Activated CD4-positive, CD25-positive, alpha-beta regulatory T cell (primary cell): ENCODE data around the gene TENM4.
"Not testable (repeated sequence)": the region's sequence is repeated elsewhere in the genome, so short reads cannot be mapped to it uniquely, and the experiment has no call there.

Experiments
- DNase-seq, 4 experiments: peaks; one replicate each; lab custom pipeline; 2025; lab: John Stamatoyannopoulos, UW

The TENM4 gene

GRCh38 chr11:79208126-79208525 lies 232.7 kb downstream of the TENM4 start:
- DNase-seq: no peak

DNA sequence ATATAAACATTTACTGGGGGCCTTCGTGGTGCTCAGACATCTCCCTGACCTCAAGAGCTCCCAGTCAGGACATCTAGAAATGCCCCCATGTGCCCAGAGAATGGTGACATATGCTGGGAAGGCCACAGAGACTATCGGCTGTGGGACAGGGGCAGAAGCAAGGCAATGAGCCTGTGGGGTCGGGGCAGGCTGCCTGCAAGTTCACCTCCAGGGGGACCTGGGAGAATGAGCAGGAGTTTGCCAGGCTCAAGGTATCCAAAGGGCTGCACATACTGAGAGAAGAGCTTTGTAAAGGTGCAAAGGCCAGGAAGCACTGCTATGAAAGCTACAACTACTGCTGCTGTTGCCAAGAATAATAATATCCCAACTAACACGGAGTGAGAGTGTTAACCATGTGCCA lies 233.9 kb downstream of the TENM4 start:
- DNase-seq: no peak

GRCh38 chr11:79205786-79206185 lies 235.0 kb downstream of the TENM4 start:
- no peak for DNase-seq

DNA sequence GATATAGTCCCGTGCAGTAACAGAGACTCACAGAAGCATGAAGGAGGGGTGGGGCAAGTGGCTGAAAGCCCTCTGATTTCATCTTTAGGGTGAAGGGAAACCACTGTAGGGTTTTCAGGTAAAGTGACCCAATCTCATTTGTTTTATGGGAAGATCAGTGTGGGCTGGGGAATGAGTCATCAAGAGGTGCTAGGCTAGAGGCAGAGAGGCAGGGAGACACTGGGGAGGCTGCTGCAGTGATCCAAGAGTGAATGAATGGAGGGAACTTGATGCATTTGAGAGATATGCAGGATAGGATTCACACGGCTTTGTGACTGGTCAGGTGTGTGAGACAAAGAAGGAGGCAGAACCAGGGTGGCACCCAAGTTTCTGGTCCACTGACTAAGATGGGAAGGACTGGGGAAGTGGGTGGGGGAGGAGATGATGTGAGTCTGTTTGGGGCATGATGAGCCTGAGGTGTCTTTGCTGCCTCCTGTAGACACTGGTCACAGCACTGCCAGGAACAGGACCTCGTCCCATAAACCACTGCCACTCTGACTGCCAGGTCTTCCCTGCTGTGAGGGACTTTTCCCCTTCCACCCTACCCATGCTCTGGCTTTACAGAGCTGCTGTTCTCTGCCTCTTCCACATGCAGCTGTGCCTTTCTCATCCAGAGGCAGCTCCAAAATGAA lies 239.0 kb downstream of the TENM4 start:
- no peak for DNase-seq

- no peak for DNase-seq
These were observed 240.3 kb downstream of the TENM4 start for GRCh38 chr11:79200398-79201070.

DNA sequence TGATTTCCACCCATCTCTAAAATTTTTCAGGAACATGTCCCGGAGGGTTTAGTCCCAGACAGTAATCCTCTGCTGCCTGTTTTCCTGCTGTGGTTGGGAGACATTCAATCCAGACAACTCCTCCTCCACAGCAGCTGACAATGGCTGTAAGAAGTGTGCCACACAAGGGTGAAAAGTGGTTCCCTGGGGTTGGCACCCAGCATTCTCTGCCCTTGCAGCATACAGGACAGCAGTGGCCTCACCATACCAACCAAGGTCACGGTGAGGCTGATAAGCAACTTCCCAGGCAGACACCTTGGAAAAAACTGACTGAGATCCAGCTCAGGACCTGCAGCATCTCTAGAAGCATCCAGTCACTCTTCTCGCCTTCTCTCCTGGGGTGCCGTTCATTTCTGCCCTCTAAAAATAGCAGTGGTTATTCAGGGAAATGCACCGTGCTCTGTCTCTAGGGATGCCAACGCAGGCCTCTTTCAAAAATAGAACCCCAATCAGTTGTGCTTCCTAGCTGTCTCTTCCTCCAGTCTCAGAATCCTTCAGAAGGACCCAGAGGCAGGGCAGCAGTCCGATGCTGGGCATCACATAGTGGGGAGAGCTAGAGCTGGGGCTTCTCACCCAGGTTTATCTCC lies 241.0 kb downstream of the TENM4 start:
- DNase-seq: no peak

GRCh38 chr11:79198898-79199250 lies 242.0 kb downstream of the TENM4 start:
- DNase-seq: no peak

DNA sequence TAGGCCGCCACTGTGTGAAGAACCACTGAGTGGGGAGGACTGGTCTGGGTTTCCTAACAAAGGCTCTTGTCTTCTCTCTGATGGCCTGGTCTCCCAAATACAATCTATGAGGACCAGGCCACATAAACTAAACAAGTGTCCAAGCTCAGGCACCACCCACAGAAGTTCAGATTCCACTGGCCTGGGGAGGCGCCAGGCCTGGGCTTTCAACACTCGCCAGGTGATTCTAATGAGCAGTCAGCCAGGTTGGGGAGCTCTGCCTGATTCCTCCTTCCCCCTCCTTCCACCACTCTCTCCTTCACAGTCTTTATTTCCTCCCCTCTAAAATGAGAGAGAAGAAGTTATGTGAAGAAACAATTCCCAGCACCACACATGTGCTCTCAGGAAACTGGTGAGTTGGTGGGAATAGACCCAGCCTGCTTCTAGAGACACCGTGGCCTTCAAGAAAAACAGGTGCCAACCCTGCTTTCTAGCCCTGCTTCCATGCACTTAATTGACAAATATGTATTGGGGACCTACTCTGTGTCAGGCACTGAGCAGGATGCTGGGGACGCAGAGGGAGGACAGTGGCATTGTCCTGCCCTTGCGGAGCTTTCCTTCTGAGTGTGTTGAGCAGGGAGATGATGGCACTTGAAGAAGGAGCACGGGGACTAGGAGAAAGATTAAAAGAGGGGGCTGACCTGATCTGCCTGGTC lies 242.5 kb downstream of the TENM4 start:
- no peak for DNase-seq

DNA sequence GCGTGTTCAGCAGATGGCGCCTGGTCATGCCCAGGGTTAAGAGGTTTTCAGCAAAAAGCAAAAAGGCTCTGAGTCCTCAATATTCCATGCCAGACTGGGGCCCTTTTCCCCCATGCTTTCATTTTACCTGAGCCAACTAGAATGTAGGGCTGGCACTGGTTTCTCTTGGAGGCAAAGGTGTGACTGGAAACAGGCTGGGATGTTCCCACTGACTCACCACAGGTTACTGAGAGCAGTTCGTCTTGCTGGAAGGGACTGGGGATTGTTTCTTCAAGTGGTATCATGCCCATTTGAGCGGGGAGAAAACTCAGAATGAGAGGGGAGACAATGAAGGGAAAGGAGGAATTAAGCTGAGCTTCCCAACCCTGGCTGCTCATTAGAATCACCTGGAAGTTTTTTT lies 243.9 kb downstream of the TENM4 start:
- DNase-seq: no peak

DNA sequence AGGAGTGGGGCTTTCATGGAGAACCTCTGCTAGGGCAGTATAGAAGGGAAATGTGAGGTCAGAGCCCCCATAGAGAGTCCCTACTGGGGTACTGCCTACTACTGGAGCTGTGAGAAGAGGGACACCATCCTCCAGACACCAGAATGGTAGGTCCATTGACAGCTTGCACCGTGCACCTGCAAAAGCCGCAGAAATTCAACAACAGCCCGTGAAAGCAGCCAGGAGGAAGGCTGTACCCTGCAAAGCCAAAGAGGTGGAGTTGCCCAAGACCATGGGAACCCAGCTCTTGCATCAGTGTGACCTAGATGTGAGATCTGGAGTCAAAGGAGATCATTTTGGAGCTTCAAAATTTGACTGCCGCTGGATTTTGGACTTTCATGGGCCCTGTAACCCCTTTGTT lies 245.6 kb downstream of the TENM4 start:
- no peak for DNase-seq

DNA sequence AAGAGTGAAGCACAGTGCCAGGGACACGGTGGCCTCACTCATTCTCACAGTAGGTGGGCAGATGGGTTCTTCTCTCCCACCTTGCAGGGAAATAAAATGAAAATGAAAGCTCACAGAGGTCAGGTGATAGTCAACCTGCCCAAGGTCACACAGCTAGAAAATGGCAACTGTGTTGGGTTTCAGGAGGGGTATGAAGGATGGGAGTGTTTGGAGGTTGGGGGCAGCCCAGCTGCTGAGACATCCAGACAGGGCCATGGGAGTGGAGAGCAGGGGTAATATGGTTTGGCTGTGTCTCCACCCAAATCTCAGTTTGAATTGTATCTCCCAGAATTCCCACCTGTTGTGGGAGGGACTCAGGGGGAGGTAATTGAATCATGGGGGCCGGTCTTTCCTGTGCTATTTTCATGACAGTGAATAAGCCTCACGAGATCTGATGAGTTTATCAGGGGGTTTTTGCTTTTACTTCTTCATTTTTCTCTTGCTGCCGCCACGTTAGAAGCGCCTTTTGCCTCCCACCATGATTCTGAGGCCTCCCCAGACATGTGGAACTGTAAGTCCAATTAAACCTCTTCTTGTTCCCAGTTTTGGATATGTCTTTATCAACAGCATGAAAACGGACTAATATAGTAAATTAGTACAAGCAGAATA lies 247.0 kb downstream of the TENM4 start:
- no peak for DNase-seq

DNA sequence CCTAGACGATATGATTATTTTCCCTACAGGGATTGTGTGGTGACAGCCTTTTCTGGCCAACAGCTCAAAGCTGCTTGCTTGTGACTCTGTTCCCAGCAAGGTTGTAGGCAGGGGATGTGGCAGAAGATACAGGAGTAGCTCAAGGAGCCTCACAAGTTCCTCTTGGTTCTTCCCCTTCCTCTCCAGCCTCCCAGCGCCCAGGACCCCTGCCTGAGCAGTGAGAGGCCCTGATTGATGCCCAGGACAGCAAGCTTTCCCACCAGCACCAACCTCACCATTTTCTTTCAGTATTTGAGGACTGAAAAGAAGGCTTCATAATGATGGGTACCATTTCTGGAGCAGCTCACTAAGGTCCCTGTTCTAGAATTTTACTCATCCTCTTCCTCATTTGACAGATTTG lies 248.0 kb downstream of the TENM4 start:
- no peak for DNase-seq

- DNase-seq: not testable (repeated sequence)
These were observed 249.1 kb downstream of the TENM4 start for GRCh38 chr11:79191716-79192115.

GRCh38 chr11:79190553-79190952 lies 250.3 kb downstream of the TENM4 start:
- not testable (repeated sequence) for DNase-seq

GRCh38 chr11:79189601-79190000 lies 251.2 kb downstream of the TENM4 start:
- no peak for DNase-seq

- DNase-seq: no peak
These were observed 251.8 kb downstream of the TENM4 start for GRCh38 chr11:79189055-79189454.

DNA sequence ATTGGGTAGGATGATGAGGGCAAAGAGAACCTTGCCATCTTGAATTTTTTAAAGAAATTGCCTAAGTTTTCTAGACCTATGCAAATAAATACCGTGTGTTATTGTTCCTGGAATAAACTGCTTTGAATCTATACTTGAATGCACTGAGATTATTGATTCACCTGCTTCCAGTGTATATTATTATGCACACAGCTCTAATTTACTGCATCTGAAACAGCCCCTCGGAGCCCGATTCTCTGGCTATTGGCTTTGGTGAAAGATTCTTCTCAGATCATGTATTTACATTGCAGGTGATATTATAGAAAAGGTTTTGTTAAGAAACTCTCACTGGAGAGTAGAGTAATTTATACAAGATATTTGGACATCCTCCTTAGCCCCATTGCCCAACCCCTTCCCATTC lies 254.2 kb downstream of the TENM4 start:
- DNase-seq: no peak

- DNase-seq: no peak
These were observed 255.5 kb downstream of the TENM4 start for GRCh38 chr11:79185351-79185750.

DNA sequence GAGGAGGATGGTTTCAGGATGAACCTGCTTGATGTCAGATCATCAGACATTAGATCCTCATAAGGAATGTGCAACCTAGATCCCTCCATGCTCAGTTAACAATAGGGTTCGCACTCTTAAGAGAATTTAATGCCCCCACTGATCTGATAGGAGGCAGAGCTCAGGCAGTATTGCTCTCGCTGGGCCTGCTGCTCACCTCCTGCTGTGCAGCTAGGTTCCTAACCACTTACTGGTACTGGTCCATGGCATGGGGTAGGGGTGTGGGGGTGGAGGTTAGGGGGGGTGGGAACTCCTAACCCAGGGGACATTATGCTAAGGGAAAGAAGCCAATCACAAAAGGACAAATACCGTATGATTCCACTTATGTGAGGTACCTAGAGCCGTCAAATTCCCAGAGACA lies 256.5 kb downstream of the TENM4 start:
- DNase-seq: no peak

DNA sequence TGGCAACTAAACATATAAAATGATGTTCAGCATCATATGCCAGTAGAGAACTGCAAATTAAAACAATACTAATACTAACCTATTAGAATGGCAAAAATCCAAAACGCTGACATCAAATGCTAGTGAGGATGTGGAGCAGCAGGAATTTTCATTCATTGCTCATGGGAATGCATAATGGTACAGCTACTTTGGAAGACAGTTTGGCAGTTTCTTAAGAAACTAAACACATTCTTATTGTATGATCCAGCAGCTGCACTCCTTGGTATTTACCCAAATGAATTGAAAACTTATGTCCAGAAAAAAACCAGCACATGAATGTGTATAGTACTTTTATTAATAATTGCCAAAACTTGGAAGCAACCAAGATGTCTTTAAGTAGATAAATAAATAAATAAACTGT lies 258.0 kb downstream of the TENM4 start:
- no peak for DNase-seq

GRCh38 chr11:79179087-79179486 lies 261.7 kb downstream of the TENM4 start:
- DNase-seq: no peak
